ENCODE results near the gene EVI5.
A peak's percentile ranks its signal among the peaks of the same experiment; 100 is the strongest.

Gene EVI5

GRCh38 chr1:92784639-92785500 is at the start of gene EVI5:
Gene EVI5 (minus strand): TSS chr1:92785108. CDS start chr1:92736546, 48,562 bp downstream.
- DNase-seq, result peak; percentile 42 to 53

- no peak for DNase-seq
These were observed 49.7 kb upstream of the EVI5 start for GRCh38 chr1:92834617-92835016.

GRCh38 chr1:92833840-92834239 is 48.9 kb upstream of the EVI5 start:
- no peak for DNase-seq

DNA sequence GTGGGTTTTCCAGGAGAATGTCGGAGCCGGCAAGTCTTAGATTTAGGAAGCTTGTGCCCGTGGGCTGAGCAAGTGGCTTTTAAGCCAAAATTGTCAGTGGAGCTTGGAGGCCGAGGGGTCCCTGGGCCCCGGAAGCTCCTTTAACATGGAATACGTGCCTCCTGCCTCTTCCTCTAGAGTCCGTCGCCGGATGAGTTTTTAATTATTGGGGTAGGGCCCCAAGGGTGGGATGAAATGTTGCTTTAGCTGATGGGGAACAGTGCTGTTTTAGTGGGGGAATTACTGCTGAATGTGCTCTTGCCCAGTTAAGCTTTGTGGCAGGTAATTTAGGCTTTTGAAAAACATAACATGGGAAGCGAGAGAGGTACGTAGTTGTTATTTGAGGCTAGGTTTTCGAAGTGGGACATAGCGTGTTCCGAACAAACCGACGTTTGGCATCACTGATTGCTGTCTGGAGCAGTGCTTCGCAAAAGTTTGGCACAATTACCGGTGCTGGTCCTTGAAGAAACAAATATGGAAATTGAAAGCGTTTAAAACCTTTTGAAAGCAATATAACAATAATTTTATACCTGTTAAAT is 47.7 kb upstream of the EVI5 start:
- no peak for DNase-seq

- DNase-seq, result peak; percentile 93 to 95
These were observed 47.0 kb upstream of the EVI5 start, which contains the start of gene RPL5 for GRCh38 chr1:92831762-92832536. Gene RPL5 (plus strand): TSS chr1:92832040. CDS start chr1:92832115, 75 bp downstream.

GRCh38 chr1:92831368-92831761 is 46.5 kb upstream of the EVI5 start:
- no peak for DNase-seq

DNA sequence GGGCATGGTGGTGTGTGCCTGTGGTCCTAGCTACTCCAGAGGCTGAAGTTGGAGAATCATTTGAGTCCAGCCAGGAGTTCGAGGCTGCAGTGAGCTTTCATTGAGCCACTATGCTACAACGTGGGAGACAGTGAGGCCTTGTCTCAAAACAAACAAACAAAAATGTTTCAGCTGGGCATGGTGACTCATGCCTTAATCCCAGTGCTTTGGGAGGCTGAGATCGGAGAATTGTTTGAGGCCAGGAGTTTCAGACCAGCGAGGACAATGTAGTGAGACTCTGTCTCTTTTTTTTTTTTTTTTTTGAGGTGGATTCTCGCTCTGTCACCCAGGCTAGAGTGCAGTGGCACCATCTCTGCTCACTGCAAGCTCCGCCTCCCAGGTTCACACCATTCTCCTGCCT is 41.9 kb upstream of the EVI5 start:
- DNase-seq, result no peak

GRCh38 chr1:92822879-92823278 is 38.0 kb upstream of the EVI5 start:
- no peak for DNase-seq

DNA sequence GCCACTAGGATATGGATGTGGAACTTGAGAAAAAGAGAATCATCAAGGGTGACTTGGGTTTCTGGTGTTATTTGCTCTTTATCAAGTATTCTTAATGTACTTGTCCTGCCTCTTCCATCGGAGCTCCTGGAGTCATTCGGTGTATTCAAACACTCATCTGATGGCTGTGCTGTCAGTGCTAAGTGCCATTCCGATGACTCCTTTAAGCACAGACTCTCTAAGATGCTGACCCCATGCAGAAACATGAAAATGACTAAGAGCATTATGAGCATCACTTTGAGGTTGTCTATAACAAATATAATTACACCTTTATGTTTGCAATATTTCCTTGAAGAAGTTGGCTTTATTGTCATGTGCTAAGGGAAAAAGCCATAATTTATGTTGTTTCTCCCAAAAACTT is 35.6 kb upstream of the EVI5 start:
- DNase-seq, result no peak

- no peak for DNase-seq
These were observed 35.1 kb upstream of the EVI5 start for GRCh38 chr1:92820024-92820423.

- peak; percentile 41 to 44 for DNase-seq
These were observed 33.3 kb upstream of the EVI5 start for GRCh38 chr1:92817986-92818764.

DNA sequence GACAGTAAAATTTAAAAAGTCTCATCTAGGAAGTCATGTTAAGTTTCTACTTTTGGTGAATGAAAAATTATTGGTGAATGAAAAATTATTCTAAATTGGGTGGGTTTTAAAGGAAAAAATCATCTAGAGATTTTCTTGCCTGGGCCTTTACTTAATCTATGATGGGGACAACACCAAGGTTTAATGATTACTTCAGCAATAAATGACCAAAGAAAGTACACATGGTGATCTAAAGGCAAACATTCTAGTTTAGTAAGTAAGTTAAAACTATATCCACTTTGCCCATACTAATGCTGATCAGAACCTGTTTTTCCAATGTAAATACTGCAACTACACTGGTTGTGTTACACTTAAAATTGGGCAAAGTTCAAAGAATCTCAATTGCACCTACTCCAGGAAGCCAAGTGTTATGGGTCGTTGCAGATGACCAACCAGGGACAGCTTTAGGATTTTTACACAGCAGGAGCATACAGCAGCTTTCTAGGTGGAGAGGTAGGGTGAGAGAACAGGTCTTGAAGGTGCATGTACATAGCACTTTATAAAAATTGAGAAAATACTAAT is 32.3 kb upstream of the EVI5 start:
- no peak for DNase-seq

DNA sequence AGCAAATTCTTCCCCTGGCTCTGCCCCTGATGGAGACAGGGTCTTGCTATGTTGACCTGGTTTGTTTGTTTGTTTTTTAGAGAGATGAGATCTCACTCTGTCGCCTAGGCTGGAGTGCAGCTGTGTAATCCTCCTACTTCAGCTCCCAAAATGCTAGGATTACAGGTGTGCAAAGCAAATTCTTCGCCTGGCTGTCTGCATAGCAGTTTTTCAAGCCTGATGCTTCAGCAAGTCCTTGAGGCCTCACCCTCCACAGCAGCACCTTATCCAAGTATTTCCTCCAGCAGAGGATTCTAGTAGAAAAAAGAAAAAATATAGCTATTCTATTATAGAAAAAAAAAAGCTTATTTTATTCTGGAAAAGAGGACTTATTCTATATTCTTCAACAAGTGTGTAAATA is 31.8 kb upstream of the EVI5 start:
- DNase-seq, result no peak

DNA sequence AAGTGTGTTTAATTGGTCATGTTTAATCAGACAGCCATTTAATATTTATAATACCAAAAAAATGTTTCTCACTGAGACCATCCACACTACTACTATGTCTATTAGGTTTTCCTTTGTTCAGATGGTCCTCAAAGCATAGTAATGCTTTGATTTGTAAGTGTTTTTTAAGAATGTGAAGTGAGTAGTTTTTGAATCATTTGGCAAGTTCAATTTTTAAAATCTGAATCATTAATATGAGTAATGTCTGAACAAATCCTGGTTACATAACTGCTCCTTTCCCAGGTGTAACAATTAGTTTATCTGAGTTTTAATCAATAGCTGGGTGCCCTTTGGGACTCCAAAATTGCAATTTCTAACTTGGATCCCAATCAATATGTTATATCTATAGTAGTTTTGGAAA is 23.5 kb upstream of the EVI5 start:
- DNase-seq, result no peak

- no peak for DNase-seq
These were observed 20.3 kb upstream of the EVI5 start for GRCh38 chr1:92805216-92805615.

GRCh38 chr1:92804721-92805201 is 19.9 kb upstream of the EVI5 start:
- DNase-seq, result no peak

GRCh38 chr1:92803140-92803887 is 18.4 kb upstream of the EVI5 start:
- no peak for DNase-seq

GRCh38 chr1:92797961-92798360 is 13.1 kb upstream of the EVI5 start:
- DNase-seq, result no peak

- DNase-seq, result no peak
These were observed 12.4 kb upstream of the EVI5 start for GRCh38 chr1:92797297-92797696.

DNA sequence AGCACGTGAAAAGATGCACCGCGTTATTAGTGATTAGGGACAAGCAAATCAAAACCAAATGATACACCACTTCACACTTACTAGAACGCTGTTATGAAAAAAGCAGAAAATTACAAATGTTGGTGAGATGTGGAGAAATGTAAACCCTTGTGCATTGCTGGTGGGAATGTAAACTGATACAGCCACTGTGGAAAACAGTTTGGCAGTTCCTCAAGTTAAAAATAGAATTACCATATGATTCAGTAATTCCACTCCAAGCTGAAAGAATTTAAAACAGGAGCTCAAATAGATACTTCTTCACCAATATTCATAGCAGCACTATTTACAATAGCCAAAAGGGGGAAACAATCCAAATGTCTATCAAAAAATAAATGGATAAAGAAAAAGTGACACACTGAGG is 10.3 kb upstream of the EVI5 start:
- DNase-seq, result no peak

GRCh38 chr1:92792340-92792782 is 7.5 kb upstream of the EVI5 start:
- no peak for DNase-seq
